ENCODE results near the gene USP25.

USP25 gene

GRCh38 chr21:15764878-15765277 is 35.1 kb downstream of the USP25 start:
- no peaks in the 10 kb centered on the region for H3K9me3 ChIP-seq (ENCODE audit: insufficient read depth, low read length)
- H2AFZ ChIP-seq (ENCODE audit: low read depth, low read length): no peak overlapping the region
- no peak overlapping the region for H3K4me3 ChIP-seq (ENCODE audit: low read length)
- TF ChIP-seq EZH2phosphoT487 (IDR thresholded peaks at IDR 0.05; ENCODE audit: low read depth) (no peak), CTCF (IDR thresholded peaks at IDR 0.05; ENCODE audit: low read depth, low read length) (no peak)
- peaks cover 5% of the 10 kb centered on the region for H3K36me3 ChIP-seq (replicated peaks; ENCODE audit: low read depth, low read length)
- peaks cover 3% of the 10 kb centered on the region; the same call in 1 of the 2 replicates for H4K20me1 ChIP-seq (ENCODE audit: insufficient read depth, low read length)
- H3K9ac ChIP-seq (ENCODE audit: low read length): no peak overlapping the region
- H3K27ac ChIP-seq (ENCODE audit: low read length): no peak overlapping the region
- peaks cover 25% of the 10 kb centered on the region for H3K79me2 ChIP-seq (ENCODE audit: low read length)
- H3K4me1 ChIP-seq (ENCODE audit: low read length): no peaks in the 10 kb centered on the region
- H3K4me2 ChIP-seq (ENCODE audit: low read length): no peak overlapping the region
- no peaks in the 10 kb centered on the region for H3K27me3 ChIP-seq (ENCODE audit: low read depth, low read length)

- H3K36me3 ChIP-seq (replicated peaks; ENCODE audit: low read depth, low read length): peaks cover 9% of the 10 kb centered on the region
Observed at GRCh38 chr21:15766952-15767603, 37.3 kb downstream of the USP25 start.

GRCh38 chr21:15768045-15768601 is 38.3 kb downstream of the USP25 start:
- Histone ChIP-seq H3K27ac (ENCODE audit: low read length) (no peak overlapping the region), H3K4me3 (ENCODE audit: low read length) (no peak overlapping the region), H3K9ac (ENCODE audit: low read length) (no peak overlapping the region), H2AFZ (ENCODE audit: low read depth, low read length) (no peak overlapping the region), H4K20me1 (ENCODE audit: insufficient read depth, low read length) (no peaks in the 10 kb centered on the region), H3K79me2 (ENCODE audit: low read length) (no peaks in the 10 kb centered on the region; the same call in 1 of the 2 replicates), H3K4me2 (ENCODE audit: low read length) (no peak overlapping the region), H3K36me3 (replicated peaks; ENCODE audit: low read depth, low read length) (peaks cover 10% of the 10 kb centered on the region), H3K9me3 (ENCODE audit: insufficient read depth, low read length) (no peaks in the 10 kb centered on the region), H3K27me3 (ENCODE audit: low read depth, low read length) (no peaks in the 10 kb centered on the region), H3K4me1 (ENCODE audit: low read length) (no peaks in the 10 kb centered on the region)
- TF ChIP-seq EZH2phosphoT487 (IDR thresholded peaks at IDR 0.05; ENCODE audit: low read depth): no peak
- no peak for TF ChIP-seq CTCF (IDR thresholded peaks at IDR 0.05; ENCODE audit: low read depth, low read length)

More at GRCh38 chr21:15766952-15767603, 37.3 kb downstream of the USP25 start:
- Histone ChIP-seq H3K9ac (ENCODE audit: low read length) (no peak overlapping the region), H3K4me1 (ENCODE audit: low read length) (no peaks in the 10 kb centered on the region), H3K79me2 (ENCODE audit: low read length) (peaks cover 4% of the 10 kb centered on the region; the same call in 1 of the 2 replicates), H3K4me2 (ENCODE audit: low read length) (no peak overlapping the region), H3K4me3 (ENCODE audit: low read length) (no peak overlapping the region), H3K27me3 (ENCODE audit: low read depth, low read length) (no peaks in the 10 kb centered on the region), H4K20me1 (ENCODE audit: insufficient read depth, low read length) (no peaks in the 10 kb centered on the region), H2AFZ (ENCODE audit: low read depth, low read length) (no peak overlapping the region), H3K27ac (ENCODE audit: low read length) (no peak overlapping the region), H3K9me3 (ENCODE audit: insufficient read depth, low read length) (no peaks in the 10 kb centered on the region)
- TF ChIP-seq CTCF (IDR thresholded peaks at IDR 0.05; ENCODE audit: low read depth, low read length): no peak
- no peak for TF ChIP-seq EZH2phosphoT487 (IDR thresholded peaks at IDR 0.05; ENCODE audit: low read depth)

- Histone ChIP-seq H3K27ac (ENCODE audit: low read length) (no peak overlapping the region), H3K4me1 (ENCODE audit: low read length) (no peaks in the 10 kb centered on the region), H3K4me2 (ENCODE audit: low read length) (no peak overlapping the region), H4K20me1 (ENCODE audit: insufficient read depth, low read length) (no peaks in the 10 kb centered on the region), H2AFZ (ENCODE audit: low read depth, low read length) (no peak overlapping the region), H3K9me3 (ENCODE audit: insufficient read depth, low read length) (no peaks in the 10 kb centered on the region), H3K79me2 (ENCODE audit: low read length) (no peaks in the 10 kb centered on the region; the same call in 1 of the 2 replicates), H3K9ac (ENCODE audit: low read length) (no peak overlapping the region), H3K36me3 (replicated peaks; ENCODE audit: low read depth, low read length) (peaks cover 7% of the 10 kb centered on the region), H3K4me3 (ENCODE audit: low read length) (no peak overlapping the region), H3K27me3 (ENCODE audit: low read depth, low read length) (no peaks in the 10 kb centered on the region)
- no peak for TF ChIP-seq CTCF (IDR thresholded peaks at IDR 0.05; ENCODE audit: low read depth, low read length)
- no peak for TF ChIP-seq EZH2phosphoT487 (IDR thresholded peaks at IDR 0.05; ENCODE audit: low read depth)
Observed at GRCh38 chr21:15768853-15769252, 39.1 kb downstream of the USP25 start.

All from OCI-LY3 (cell line).